Stimulated activated CD4-positive, alpha-beta T cell treated with anti-CD3 and anti-CD28 coated beads, TNF-alpha, amount 100 ng/mL, for 24 hours (primary cell): ENCODE results near the gene LONRF3.

ENCODE experiments used
- DNase-seq, 3 experiments: peaks; one replicate each; pipeline ENCODE4 v3.0.0-alpha.2; 2020; ENCODE audit warnings: low read depth in 3 of 3

LONRF3 gene

DNA sequence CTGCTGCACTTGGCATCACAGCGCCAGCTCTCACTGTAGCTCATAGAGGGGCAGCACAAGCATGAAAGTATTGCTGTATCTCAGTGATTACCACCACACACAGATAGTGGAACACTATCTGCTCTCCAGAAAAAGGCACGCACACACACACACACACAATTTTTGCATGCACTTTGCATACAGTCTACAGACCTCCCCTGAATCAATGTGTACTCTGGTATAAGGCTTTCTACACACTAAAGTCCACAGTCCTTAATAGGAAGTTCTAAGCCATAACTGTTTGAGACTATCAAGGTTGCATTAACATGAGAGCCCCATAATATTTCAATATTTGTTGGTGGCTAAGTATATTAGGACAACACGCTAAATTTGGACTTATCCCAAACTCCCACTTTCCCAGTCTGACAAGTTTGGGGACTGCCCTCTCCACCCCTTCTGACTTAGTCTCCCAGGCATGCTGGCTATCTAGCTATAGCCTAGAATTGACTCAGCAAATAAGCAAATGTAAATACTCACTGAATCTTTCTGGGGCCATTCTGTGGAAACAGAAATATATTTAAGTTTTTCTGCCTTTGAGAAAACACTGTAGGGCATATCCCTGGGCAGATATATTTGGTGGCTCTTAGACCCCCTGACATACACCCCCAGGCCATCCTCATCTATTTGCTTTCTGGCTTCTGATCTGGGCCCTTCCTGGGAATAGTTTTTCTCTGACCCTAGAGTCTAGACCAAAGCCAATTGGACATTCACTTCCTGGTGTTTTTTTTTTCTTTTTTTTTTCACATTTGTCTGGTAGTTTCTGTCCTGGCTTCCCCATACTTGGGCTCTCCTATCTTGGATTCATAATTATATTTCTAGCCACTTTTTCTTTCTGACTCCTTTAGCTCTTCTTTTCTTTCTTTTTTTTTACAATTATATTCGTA, 62.0 kb downstream of the LONRF3 start:
- no peak for DNase-seq

DNA sequence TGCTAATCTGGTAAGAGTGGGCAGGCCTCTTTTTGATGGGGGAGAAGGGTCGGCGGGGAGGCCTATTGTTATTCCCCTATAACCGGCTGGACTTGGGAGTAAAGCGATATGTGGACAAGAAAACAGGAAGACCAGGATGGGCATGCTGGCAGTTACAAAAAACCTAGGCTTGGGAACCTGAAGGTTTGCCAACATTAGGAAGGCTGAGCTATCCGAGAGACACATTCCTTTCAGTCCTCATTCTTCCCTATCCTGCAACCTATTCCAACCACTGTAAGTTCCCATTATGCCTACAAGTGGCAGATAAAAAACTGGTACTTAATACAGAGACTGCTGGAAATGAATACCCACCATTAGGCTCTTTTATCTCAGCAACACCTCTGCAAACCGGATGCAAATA, 66.0 kb downstream of the LONRF3 start:
- DNase-seq, result no peak

DNA sequence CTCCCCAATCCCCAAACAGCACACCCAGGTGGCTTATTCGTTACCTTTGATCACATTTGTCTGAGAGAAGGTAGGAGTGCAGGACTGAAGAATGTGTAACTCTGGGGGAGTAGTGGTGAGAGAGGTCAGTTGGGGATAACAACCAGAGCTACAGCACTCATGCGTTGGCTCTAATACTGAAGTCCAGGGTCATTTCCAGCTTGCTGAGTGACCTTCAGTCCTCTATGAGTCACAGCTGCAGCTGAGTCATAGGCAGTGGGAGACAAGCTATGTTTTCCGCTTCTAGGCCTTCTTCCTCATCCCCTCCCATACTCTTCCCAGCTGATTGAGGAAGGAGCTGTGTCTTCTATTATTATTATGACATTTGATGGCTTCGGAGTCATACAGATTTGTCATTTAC, 66.8 kb downstream of the LONRF3 start:
- no peak for DNase-seq

DNA sequence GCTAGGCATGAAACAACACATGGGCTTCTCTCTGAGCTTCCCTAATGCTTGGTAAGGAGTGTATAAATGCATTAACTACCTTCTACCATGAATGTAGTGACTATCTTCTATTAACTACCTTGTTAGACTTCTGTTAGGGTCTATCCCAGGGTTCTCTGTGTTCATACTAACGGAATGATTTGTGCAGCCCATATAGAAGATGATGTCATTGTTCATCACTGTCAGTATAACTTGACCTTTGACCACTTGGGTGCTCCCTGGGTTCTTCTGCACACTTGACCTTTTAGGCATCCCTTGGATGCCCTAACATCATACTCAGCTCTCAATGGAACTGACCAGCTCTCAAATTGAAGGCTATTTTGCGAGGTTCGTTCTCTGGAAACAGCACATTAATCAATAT, 67.6 kb downstream of the LONRF3 start:
- no peak for DNase-seq

DNA sequence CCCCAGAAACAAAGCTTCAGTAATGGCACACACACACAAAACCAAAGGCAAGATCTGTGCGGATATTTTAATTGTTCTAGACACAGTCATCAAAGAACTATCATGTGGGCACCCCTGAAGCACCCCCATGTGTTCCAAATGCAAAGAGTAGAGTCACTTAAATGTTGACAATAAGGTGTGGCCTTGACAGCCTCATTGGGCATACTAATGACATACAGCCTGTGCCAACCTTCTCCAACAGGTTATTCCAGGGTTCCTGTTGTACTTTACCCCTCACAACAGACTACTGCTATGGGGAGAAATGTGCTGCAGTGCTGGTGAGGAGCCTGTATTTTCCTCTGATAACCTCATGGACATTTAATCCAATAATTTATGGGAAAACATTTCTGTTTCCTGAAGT, 68.6 kb downstream of the LONRF3 start:
- DNase-seq, result no peak

DNA sequence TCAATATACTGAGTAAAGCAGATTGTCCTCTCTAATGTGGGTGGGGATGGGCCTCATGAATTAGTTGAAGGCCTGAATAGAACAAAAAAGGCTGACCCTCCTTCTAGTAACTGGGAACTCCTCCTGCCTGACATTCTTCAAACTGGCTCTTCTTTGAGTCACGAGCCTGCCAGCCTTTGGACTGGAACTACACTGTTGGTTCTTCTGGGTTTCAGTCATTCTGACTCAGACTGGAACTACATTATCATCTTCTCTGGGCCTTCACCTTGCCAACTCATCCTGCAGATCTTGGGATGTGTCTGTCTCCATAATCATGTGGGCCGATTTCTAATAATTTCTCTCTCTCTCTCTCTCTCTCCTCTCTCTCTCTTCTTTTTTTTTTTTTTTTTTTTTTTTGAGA, 71.5 kb downstream of the LONRF3 start:
- no peak for DNase-seq

DNA sequence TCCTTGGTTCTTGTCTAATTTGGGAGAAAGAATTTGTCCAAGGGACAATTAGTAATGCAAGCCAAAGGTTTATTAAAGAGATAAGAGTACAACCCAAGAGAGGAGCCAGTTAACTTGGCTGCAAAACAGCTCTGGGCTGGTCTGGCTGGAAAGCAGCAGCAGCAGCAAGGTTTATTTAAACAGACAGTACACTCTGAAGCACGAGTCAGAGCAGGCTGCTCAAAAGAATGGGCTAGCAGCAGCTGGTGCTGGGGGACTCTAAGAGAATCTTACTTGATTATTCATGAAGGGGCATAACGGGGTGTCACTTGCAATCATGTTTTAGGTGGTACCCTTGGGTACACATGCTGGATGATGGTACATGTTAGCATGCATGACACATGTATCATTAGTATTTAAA, 81.3 kb downstream of the LONRF3 start:
- no peak for DNase-seq

DNA sequence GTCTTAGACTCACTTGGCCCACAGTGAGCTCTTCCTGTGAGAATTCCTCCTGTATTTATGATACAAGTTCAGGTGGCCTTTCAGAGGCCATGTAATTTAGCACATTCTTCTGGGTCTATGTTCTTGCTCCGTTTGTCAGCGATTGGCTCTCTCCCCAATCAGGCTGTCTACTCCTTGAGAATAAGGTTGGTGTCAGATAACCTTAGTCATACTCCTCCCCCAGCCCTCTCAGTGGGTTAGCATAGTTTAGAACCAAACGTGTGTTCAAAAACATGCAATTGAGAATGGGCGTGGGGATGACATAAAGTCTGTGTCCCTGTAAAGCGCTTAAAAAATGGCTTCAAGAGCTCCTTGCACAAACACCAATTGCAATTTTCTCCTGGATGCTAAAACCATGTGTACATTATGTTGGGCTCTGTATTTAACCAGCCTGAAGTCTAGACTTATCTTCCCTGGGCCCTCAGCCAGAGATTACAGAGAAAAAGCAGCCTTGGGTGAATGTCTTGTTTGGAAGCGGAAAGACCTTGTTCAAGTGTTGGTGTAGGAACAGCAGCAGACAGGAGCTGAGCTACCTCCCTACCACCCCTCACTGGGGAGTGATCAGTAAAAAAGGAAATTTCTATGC, 88.4 kb downstream of the LONRF3 start:
- no peak for DNase-seq

DNA sequence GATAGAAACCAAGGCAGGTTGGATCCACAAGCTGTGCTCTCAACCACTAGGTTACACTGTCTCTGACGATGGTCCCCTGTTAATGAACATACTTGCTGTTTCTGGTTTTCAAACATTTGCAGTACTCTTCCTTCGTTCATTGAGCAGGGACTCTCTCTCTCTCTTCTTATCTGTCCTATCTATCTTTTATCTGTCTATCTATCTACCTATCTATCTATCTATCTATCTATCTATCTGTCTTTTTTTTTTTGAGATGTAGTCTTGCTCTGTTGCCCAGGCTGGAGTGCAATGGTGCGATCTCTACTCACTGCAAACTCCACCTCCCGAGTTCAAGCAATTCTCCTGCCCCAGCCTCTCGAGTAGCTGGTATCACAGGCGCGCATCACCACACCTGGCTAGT, 89.0 kb downstream of the LONRF3 start:
- no peak for DNase-seq

DNA sequence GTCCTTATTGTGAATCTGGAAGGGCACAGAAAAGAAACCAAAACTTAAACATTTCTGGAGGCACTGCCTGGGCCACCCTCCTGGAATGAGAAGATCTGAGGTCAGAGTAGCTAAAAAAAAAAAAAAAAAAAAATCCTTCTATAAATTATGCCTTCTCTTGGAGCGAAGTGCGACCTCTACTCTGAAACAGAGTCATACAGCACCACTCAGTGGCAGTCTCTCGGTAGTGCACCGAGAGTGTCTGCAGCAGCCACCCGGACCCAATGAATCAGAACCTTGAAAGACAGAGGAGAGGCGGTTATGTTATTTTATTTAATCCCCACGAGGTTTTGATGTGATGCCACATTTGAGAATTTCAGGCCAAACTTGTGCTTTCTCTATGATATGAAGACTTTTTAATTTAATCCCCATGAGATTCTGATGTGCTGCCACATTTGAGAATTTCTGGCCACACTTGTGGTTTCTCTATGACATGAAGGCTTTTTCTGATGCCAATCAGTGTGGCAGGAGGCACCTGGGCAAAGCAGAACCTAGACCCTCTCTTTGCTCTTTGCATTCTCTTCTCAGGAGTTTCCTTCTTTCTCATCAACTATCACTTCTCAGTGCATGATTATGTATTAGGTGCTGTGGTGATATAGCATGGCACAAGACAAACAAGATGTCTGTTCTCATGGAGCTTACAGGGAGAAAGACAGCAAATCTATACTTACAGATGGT, 92.8 kb downstream of the LONRF3 start:
- peak; percentile 1 to 45 (median 13) for DNase-seq
